Subcutaneous abdominal adipose tissue (tissue), 5 donors: ENCODE measurements around the gene AP1G2.

Source experiments
- H3K27ac ChIP-seq: one replicate; pipeline ENCODE4 v1.7.0; 2013; ENCODE audit warnings: low read depth, mild to moderate bottlenecking, inconsistent platforms, low read length, moderate library complexity
- H3K27me3 ChIP-seq, 5 donors: one replicate each; pipeline ENCODE4 v1.7.0; 2013; ENCODE audit warnings: low read length in 5 of 5, inconsistent platforms in 1 of 5; ENCODE audit not compliant: control insufficient read depth in 5 of 5, insufficient read depth in 4 of 5
- H3K36me3 ChIP-seq, 5 donors: one replicate each; pipeline ENCODE4 v1.7.0; 2013; ENCODE audit warnings: low read length in 5 of 5; ENCODE audit not compliant: control insufficient read depth in 5 of 5, insufficient read depth in 5 of 5
- H3K4me1 ChIP-seq, 5 donors: one replicate each; pipeline ENCODE4 v1.7.0; 2013; ENCODE audit warnings: low read length in 5 of 5, mild to moderate bottlenecking in 3 of 5, moderate library complexity in 1 of 5; ENCODE audit not compliant: control insufficient read depth in 5 of 5, insufficient read depth in 5 of 5
- H3K4me3 ChIP-seq, 5 donors: one replicate each; pipeline ENCODE4 v1.7.0; 2013; ENCODE audit warnings: low read length in 5 of 5, low read depth in 1 of 5
- H3K9ac ChIP-seq, 5 donors: one replicate each; pipeline ENCODE4 v1.7.0; 2013; ENCODE audit warnings: low read length in 5 of 5, mild to moderate bottlenecking in 4 of 5, moderate library complexity in 3 of 5
- H3K9me3 ChIP-seq, 5 donors: one replicate each; pipeline ENCODE4 v1.7.0; 2013; ENCODE audit warnings: low read length in 5 of 5; ENCODE audit not compliant: control insufficient read depth in 5 of 5
- donor health status: healthy.
- donor health status: healthy.
- donor health status: healthy.
- donor health status: healthy.
- donor health status: healthy.

AP1G2 gene

DNA sequence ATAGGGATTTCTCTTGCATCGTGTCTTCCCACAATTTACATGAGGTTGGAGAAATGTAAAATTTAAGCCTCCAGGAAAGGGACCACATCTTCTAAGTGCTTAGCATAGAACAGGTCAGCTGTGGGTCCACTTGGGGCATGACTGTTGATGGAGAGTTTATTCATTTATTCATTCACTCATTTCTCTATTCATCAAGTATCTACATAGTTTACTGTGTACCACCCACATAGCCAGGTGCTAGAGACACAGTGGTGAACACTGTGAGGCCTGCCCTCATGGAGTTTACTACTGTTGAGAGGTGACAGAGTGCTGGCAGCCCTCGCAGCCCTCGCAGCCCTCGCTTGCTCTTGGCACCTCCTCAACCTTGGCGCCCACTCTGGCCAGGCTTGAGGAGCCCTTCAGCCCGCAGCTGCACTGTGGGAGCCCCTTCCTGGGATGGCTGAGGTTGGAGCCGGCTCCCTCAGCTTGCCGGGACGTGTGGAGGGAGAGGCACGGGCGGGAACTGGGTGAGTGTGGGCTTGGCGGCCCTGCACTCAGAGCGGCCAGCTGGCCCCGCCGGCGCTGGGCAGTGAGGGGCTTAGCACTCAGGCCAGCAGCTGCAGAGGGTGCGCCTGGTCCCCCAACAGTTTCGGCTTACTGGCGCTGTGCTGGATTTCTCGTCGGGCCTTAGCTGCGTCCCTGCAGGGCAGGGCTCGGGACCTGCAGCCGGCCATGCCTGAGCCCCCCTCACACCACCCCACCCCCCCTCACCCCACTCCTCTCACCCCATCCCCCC, 12.7 kb upstream of the AP1G2 start:
- no peak overlapping the region for H3K27ac ChIP-seq
- no peaks in the 10 kb centered on the region for H3K9me3 ChIP-seq
- peaks cover 0 to 14% (median 6%) of the 10 kb centered on the region in 5 donors for H3K4me1 ChIP-seq
- H3K9ac ChIP-seq, result no peak overlapping the region
- no peak overlapping the region for H3K4me3 ChIP-seq
- H3K27me3 ChIP-seq, result peaks cover 26 to 46% (median 37%) of the 10 kb centered on the region in 5 donors
- no peaks in the 10 kb centered on the region for H3K36me3 ChIP-seq

DNA sequence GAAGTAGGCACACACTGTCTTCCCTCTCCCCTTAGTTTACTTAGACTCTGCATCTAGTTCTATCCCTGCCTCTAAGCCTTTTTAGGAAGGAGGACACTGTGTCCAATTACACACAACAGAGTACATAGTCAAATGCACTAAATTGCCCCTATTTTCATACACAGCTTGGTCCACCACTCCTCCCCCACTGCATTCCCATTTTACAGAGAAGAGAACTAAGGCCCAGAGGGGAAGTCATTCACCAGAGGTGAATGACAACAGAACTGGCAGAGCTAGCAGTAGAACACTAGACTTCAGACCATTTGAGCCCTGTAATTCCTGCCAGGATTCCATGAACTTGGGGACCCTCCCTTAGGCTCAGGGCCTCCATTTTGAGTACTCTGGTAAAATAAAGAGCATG, 12.1 kb upstream of the AP1G2 start:
- Histone ChIP-seq H3K4me1 (peaks cover 0 to 14% (median 6%) of the 10 kb centered on the region in 5 donors), H3K27ac (no peak overlapping the region), H3K9ac (no peak overlapping the region), H3K36me3 (no peaks in the 10 kb centered on the region), H3K9me3 (no peaks in the 10 kb centered on the region), H3K27me3 (peaks cover 28 to 52% (median 43%) of the 10 kb centered on the region in 5 donors), H3K4me3 (no peak overlapping the region)

DNA sequence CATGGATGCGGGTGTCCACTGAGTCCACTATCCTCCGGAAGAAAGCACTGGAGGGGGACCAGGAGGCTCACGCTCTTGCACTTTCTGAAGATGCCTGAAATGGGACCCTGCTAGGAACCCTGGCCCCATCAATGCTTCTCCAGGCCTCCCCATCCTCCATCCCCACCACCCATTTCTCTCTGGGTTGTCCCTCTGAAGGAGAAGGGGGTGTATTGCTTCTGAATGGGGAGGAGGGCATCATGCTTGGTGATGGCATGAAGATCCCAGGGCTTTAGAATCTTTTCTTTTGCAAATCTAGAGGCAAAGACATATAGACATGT, 11.7 kb upstream of the AP1G2 start:
- Histone ChIP-seq H3K4me1 (peaks cover 0 to 14% (median 6%) of the 10 kb centered on the region in 5 donors), H3K9ac (no peak overlapping the region), H3K4me3 (no peak overlapping the region), H3K27ac (no peak overlapping the region), H3K27me3 (peaks cover 28 to 52% (median 44%) of the 10 kb centered on the region in 5 donors), H3K9me3 (no peaks in the 10 kb centered on the region), H3K36me3 (no peaks in the 10 kb centered on the region)

DNA sequence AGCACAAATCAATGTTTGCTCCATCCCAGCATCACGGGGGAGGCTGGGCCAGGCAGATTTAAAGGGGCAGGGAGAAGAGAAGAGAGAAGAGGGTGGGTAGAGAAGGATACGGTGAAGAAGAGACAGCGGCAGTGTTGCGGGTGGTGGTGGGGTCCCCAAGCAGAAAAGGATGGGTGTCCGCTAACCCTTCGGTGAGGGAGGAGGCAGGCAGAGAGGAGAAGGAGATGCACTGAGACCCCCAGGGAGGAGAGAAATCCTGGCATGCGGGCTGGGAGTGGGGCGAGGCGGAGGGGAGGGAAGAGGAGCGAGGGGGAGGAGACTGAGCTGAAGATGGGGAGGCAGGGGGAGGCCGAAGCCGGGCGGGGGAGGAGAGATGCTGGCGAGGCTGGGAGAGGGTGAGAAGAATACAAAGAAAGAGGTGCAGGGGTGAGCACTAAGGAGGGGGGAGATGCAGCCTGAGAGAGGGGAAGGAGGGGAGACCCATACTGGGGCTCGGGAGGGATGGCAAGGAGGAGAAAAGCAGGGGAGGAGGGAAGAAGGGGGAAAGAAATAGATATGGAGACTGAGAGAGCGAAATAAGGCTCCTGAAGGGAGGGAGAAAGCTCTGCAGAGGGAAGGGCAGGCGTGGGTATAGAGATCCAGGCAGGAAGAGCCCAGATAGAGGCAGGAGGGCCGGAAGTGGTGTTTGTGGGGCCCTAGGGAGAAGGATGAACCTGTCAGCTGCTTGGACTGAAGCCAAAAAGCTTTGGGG, 11.1 kb upstream of the AP1G2 start, which contains the start of gene JPH4:
TSS of gene JPH4 (minus strand) at position 231 of the 751 bp plus-strand sequence. CDS start 1,337 bp downstream, outside the sequence.
- H3K4me3 ChIP-seq, result no peak within 1 kb of the TSS
- no peaks in the 10 kb centered on the region for H3K36me3 ChIP-seq
- no peak within 1 kb of the TSS for H3K9ac ChIP-seq
- no peaks in the 10 kb centered on the region for H3K9me3 ChIP-seq
- peaks cover 28 to 52% (median 44%) of the 10 kb centered on the region in 5 donors for H3K27me3 ChIP-seq
- peaks cover 0 to 14% (median 6%) of the 10 kb centered on the region in 5 donors for H3K4me1 ChIP-seq
- H3K27ac ChIP-seq, result no peak within 1 kb of the TSS

DNA sequence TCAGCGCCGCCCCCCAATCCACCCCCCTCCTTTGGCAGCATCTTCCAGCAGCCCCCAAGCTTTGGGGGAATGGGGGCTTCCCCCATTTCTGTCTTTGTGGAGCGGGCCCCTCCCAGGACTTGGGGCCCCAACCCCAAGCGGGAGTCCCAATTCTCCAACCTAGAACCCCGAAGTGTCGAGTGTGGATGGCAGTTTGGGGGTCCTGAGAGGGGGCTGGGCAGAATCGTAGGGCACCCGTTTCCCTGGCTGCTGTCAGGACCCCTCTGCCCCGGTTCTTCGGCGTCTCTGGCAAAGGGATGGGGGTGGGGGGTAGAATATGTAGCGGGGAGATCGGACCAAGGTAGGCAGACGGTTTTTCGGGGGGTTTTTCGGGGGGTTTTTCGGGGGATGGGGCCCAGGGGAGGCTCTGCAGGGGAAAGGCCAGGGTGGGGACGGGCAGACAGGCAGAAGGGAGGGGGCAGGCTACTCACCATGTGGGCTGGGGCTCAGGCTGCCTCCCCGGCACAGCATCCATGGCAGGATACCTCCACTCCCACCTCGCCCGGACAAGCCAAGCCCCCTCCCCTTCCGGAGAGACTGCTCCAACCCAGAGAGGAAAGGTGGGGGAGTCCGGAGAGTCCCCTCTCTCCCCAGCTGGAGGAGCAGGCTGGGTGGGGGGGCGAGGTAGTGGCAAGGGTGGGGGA, 10.3 kb upstream of the AP1G2 start:
- H3K9ac ChIP-seq, result no peak overlapping the region

DNA sequence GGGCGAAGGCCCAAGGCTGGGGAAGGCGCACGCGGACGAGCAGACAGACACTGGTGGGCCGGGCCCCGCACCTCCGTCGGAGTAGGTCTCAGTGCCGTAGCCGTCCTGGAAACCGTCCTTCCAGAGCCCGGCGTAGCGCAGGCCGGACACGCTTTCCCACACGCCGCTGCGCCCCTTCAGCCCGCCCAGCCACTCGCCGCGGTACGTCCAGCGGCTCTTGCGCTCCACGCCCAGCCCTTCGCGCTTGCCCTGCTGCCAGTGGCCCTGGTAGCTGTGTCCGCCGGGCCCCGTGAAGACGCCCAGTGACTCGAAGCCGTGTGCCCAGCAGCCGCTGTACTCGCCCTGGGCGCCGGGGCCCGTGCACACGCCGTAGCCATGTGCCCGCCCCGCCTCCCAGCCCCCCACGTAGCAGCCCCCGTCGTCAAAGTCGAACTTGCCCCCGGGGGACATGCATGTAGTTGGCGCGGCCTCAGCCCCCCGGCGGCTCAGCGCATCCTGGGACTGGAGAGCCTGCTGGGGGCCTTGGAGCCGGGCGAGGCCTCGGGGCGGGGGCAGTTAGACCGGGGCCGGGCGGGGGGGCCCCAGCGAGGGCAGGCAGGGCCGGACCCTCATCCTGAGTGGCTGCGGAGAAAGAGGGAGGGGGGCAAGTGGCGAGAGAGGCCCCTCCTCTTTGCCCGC, 9.6 kb upstream of the AP1G2 start:
- Histone ChIP-seq H3K27me3 (peaks cover 31 to 59% (median 36%) of the 10 kb centered on the region in 5 donors), H3K9ac (no peak overlapping the region), H3K4me3 (peak overlapping the region in 3 of 5 donors; percentile 22 to 53 (median 52))

More for the DNA sequence above, 10.3 kb upstream of the AP1G2 start:
- H3K36me3 ChIP-seq, result no peaks in the 10 kb centered on the region
- H3K27ac ChIP-seq, result no peak overlapping the region
- H3K9me3 ChIP-seq, result no peaks in the 10 kb centered on the region
- peaks cover 31 to 55% (median 43%) of the 10 kb centered on the region in 5 donors for H3K27me3 ChIP-seq
- H3K4me1 ChIP-seq, result peaks cover 0 to 19% (median 6%) of the 10 kb centered on the region in 5 donors
- no peak overlapping the region for H3K4me3 ChIP-seq

DNA sequence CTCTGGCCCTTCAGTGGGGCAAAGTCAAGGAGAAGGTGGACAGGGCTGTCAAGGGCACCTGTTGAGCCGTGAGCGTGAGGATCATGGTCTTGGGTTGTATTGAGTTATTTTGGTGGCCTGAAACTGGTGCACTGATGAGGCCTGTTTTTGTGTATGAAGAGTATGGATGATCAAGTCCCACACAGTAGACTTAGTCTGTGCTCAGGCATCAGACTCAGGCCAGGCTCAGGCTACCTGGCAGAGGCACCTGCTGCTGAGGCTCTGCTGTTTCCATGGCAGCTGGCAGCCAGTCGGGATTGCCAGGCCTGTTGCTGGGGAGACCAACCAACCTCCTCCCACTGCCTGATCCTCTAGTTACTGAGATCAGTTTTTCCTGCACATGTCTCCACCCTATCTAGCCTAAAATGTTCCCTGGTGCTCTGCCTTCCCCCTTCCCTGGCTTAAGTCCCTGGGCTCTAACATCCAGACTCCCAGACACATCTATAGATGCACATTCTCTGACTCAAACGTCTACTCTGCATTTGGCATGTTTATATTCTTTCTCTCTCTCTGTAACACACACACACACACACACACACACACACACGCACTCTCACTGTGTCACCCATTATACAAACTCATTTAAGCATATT, 5.9 kb upstream of the AP1G2 start:
- H3K9me3 ChIP-seq, result no peaks in the 10 kb centered on the region
- H3K27me3 ChIP-seq, result peaks cover 25 to 57% (median 36%) of the 10 kb centered on the region in 5 donors
- no peak overlapping the region for H3K4me3 ChIP-seq
- no peaks in the 10 kb centered on the region for H3K36me3 ChIP-seq
- H3K4me1 ChIP-seq, result peaks cover 0 to 40% (median 11%) of the 10 kb centered on the region in 5 donors
- H3K9ac ChIP-seq, result no peak overlapping the region
- H3K27ac ChIP-seq, result no peak overlapping the region

More for the DNA sequence above, 9.6 kb upstream of the AP1G2 start:
- Histone ChIP-seq H3K36me3 (no peaks in the 10 kb centered on the region), H3K4me1 (peaks cover 0 to 25% (median 6%) of the 10 kb centered on the region in 5 donors), H3K27ac (no peak overlapping the region), H3K9me3 (no peaks in the 10 kb centered on the region)

DNA sequence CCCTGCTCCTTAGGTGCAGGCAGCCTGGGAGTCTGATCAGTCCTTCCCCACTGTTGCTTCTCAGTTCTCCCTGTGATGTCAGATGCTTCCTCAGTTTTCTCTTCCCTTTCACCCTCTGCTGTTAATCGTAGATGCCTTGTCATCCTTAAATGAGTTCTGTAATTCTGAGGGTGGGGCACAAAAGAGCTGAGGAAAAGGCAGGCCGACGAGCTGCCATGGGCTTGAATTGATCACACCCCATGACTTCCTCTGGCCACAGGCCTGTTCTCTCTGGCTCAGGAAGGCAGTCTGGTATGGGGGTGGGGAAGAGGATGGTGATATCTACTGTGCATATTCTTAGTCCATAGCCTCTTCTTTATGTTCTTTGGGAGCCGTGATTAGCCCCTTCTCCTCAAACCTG, 5.2 kb upstream of the AP1G2 start:
- Histone ChIP-seq H3K4me1 (peaks cover 0 to 47% (median 15%) of the 10 kb centered on the region in 5 donors), H3K27me3 (peaks cover 24 to 59% (median 36%) of the 10 kb centered on the region in 5 donors), H3K4me3 (no peak overlapping the region), H3K9ac (no peak overlapping the region), H3K27ac (no peak overlapping the region), H3K9me3 (no peaks in the 10 kb centered on the region), H3K36me3 (no peaks in the 10 kb centered on the region)

DNA sequence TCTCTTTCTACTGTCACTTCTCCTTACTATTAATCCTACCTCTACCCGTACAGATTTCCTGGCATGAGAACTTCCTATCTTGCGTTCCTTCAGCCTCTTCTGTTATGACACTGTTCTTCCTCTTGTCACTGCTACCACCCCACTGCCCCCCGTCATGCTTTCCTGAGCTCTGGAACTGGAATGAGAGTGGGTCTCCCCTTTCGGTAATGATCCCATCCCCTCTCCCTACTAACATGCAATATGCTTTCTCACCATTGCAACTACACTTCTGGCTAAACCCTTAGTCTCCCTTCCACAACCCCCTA, 4.9 kb upstream of the AP1G2 start:
- Histone ChIP-seq H3K9me3 (no peaks in the 10 kb centered on the region), H3K4me1 (peaks cover 0 to 50% (median 18%) of the 10 kb centered on the region in 5 donors), H3K4me3 (no peak overlapping the region), H3K27me3 (peaks cover 24 to 55% (median 32%) of the 10 kb centered on the region in 5 donors), H3K27ac (no peak overlapping the region), H3K36me3 (no peaks in the 10 kb centered on the region), H3K9ac (no peak overlapping the region)
